HG02642 (cell line): ENCODE measurements around the gene XYLT1.
"Not testable (repeated sequence)": the region's sequence is repeated elsewhere in the genome, so short reads cannot be mapped to it uniquely, and the experiment has no call there.

Source experiments
- ATAC-seq: cut with Tn5 transposase; IDR thresholded peaks from one replicate; pipeline ENCODE4 v1.9.1; 2021; ENCODE audit warnings: mild to moderate bottlenecking; ENCODE audit not compliant: unreplicated experiment, poor library complexity

The XYLT1 gene, protein sequence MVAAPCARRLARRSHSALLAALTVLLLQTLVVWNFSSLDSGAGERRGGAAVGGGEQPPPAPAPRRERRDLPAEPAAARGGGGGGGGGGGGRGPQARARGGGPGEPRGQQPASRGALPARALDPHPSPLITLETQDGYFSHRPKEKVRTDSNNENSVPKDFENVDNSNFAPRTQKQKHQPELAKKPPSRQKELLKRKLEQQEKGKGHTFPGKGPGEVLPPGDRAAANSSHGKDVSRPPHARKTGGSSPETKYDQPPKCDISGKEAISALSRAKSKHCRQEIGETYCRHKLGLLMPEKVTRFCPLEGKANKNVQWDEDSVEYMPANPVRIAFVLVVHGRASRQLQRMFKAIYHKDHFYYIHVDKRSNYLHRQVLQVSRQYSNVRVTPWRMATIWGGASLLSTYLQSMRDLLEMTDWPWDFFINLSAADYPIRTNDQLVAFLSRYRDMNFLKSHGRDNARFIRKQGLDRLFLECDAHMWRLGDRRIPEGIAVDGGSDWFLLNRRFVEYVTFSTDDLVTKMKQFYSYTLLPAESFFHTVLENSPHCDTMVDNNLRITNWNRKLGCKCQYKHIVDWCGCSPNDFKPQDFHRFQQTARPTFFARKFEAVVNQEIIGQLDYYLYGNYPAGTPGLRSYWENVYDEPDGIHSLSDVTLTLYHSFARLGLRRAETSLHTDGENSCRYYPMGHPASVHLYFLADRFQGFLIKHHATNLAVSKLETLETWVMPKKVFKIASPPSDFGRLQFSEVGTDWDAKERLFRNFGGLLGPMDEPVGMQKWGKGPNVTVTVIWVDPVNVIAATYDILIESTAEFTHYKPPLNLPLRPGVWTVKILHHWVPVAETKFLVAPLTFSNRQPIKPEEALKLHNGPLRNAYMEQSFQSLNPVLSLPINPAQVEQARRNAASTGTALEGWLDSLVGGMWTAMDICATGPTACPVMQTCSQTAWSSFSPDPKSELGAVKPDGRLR

DNA sequence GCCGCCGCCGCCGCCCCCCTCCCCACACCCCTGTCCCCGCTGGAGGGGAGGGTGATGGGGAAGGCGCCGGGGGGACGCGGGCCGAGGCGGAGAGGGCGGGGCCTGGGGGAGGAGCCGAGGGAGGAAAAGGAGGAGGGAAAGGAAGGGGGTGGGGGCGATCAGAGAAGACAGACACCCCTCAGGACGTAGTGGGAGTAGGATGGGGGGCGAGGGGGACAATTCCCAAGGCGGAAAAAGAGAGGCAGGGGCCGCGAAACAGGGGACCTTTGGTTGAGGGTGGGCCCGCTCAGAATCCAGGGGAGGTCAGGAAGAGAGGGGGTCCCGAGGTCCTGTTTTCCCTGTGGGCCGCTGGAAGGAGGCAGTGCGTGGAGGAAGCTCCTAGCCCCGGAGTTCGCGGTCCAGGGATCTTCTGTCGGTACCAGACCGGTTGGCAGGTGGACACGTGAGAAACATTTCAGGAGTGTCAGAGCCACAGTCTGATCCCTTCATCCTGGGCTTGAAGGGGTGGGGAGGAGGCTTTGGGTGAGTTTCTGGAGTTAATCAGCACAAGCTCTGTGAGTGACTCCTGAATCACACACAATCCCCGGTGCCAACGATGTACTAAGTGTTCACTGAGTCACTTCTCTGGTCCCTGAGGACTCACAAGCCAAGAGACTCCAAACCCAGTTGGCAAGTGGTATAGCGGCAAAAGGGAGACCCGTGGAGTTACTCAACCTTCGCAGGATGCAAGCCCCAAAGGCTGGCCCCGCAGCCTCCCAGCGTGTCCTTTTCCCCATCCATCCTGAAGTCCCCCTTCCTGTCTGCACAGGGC lies at the start of gene XYLT1:
TSS of gene XYLT1 (minus strand) at position 53 of the 811 bp plus-strand sequence. CDS start 164 bp downstream, outside the sequence.
- ATAC-seq = no peak

DNA sequence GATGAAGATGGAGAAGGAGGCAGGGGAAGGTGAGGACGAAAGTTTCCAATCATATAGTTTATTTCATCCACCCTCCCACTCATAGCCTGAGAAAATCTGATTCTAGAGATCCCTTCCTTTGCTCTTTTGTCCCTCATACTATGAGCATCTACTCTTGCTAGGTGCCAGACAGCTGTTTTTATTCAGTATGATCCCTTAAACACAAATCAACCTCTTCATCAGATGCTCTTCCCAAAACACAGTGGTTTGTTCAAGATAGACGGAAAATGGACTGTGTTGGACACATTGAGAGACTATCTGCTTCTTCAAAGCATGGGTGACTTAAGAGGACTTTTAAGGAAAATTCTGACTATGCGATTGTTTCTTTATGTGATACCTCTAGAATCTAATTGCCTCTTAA lies 49.4 kb upstream of the XYLT1 start:
- no peak for ATAC-seq

- ATAC-seq = no peak
Measured at GRCh38 chr16:17519101-17519955, 48.6 kb upstream of the XYLT1 start.

DNA sequence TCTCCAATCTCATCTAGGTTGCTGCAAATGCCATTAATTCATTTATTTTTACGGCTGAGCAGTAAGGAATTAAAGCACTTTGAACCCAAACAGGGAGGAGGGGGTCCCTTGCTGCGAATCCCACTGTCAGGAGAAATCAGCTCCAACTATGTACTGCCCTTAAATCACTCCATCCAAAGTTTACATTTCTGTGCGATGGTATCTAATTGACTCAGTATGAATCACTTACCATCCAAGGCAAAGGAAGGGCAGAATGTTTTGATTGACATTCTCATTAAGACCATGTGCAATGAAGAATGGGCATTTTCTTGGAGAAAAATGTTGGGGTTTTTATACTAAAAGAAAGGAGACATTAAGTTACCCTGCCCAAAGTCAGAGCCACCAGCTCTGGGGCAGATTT lies 47.7 kb upstream of the XYLT1 start:
- ATAC-seq = no peak

DNA sequence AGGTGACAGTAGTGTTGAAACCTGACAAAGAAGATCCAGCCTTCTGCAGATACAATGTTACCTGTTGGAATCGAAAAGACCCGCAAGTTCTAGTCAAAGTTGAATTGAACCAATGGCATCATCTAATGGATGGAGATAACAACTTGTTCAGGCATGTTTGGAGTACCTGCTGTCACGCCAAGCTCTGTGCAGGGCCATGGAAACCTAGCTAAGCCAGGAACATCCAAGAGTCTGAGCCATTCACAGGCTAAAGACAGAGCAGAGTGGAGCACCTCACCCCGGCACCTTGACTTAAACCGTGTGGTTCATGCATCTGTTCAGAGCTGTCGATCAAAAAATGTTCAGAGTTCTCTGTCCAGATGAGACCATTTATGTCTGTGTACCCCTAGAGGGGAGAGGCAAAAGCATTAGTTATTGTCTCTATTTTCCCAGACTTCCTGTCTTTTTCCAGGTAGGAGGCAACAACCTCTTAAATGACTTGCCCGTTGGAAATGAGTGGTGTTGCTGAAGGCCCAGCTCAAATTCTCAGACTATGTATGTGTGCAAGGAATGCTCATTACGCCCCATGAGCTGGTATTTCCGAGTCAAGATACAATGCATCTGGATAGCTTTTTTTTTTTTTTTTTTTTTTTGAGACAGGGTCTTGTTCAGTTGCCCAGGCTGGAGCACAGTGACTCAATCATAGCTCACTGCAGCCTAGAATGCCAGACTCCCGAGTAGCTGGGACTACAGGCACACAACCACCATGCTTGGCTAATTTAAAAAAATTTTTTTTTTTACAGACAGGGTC lies 44.9 kb upstream of the XYLT1 start:
- no peak for ATAC-seq

DNA sequence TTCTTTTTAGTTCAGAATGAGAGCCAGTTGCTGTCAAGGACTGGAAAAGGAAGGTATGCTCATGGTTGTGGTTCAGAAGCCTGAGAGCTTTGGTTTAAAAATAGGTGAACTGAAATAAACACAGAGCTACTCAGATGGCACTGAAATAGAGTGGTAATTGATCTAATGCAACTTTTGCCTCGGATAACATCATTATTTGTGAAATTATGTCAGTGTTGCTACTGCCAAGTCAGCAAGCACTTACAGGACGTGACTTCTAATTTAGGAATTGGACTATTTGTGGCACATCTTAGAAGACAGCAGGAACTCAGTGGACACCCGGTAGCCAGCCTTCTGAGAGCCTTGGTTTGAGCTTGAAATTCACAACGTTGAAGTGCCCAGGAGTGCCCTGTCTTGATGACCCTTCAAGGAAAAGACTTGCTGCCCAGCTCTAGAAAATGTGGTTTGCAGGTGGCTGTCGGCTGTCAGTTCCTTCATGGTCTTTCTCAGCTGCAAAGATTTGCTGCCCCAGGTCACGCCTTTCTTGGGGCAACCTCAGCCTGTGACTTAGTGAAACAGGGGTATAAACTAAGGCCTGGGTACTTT lies 42.0 kb upstream of the XYLT1 start:
- no peak for ATAC-seq

- ATAC-seq = no peak
Measured at GRCh38 chr16:17511340-17511739, 40.6 kb upstream of the XYLT1 start.

GRCh38 chr16:17510567-17510966 lies 39.8 kb upstream of the XYLT1 start:
- ATAC-seq = no peak

DNA sequence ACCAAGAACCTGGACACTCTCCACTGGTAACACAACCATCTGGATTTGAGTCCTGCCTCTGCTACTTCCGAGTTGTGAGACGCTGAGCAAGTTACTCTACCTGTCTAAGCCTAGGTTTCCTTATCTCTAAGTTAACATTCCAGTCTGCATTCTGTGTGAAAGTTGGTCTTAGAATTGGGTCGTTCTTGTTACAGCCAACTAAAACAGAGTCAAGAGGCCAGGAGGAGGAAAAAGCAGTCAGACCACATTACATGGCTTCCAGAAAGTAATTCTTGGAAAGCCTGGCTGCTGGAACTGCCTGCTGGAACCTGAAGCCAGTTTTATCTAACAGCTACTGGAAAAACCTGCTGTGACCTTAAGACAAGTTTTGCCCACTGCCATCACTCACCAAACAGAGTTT lies 38.4 kb upstream of the XYLT1 start:
- ATAC-seq = no peak

GRCh38 chr16:17508303-17508702 lies 37.5 kb upstream of the XYLT1 start:
- ATAC-seq = no peak

GRCh38 chr16:17507516-17507915 lies 36.8 kb upstream of the XYLT1 start:
- not testable (repeated sequence) for ATAC-seq

DNA sequence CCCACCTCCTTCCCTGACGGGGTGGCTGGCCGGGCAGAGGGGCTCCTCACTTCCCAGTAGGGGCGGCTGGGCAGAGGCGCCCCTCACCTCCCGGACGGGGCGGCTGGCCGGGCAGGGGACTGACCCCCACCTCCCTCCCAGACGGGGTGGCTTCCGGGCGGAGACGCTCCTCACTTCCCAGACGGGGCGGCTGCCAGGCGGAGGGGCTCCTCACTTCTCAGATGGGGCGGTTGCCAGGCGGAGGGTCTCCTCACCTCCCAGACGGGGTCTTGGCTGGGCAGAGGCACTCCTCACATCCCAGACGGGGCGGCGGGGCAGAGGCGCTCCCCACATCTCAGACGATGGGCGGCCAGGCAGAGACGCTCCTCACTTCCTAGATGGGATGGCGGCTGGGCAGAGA lies 35.1 kb upstream of the XYLT1 start:
- ATAC-seq = not testable (repeated sequence)

- no peak for ATAC-seq
Measured at GRCh38 chr16:17504050-17504449, 33.3 kb upstream of the XYLT1 start.

- no peak for ATAC-seq
Measured at GRCh38 chr16:17503331-17503730, 32.6 kb upstream of the XYLT1 start.

DNA sequence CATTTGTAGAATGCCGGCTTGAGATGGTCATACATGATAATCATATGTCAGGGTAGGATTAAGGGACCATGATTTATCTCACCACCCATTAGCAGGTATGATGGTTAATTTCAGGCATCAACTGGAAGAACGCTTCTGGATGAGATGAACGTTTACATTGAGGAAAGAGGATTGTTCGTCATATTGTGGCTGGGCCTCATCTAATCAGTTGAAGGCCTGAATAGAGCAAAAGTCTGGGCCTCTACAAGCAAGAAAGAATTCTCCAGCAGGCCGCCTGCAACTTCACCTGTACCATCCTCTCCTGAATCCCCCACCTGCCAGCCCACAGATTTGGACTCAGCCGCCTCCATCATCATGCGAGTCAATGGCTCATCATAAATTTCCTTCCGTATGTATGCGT lies 30.6 kb upstream of the XYLT1 start:
- ATAC-seq = no peak

DNA sequence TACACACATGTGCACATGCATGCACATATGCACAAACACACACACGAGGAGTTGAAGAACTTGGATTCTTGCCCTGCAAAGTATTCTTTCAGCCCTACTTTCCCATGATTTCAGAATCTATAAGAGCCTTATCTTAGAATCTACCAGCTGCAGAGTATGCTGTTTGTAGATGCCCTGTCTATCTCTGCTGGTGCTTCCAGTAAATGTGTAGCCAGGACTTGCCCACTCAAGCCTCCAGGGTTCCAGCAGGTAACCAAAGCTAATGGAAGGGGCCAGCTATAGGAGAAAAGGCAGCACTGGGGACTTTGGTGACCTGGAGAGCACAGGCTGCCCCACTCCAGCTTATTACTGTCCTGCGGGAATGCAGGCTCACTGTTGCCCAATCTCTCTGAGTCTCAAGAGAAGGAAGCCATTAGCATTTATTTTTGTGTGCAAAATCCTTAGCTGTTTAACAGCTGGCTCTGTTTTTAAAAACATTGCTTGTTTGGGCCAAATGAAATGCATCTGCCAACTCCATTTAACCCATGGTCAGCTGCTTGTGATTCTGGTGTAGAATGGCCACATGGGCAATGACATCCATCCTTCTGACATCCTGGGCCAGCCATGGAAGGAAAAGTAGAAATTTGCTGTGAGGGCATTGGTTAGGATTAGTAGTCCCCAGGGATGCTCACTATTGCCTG lies 28.6 kb upstream of the XYLT1 start:
- no peak for ATAC-seq

DNA sequence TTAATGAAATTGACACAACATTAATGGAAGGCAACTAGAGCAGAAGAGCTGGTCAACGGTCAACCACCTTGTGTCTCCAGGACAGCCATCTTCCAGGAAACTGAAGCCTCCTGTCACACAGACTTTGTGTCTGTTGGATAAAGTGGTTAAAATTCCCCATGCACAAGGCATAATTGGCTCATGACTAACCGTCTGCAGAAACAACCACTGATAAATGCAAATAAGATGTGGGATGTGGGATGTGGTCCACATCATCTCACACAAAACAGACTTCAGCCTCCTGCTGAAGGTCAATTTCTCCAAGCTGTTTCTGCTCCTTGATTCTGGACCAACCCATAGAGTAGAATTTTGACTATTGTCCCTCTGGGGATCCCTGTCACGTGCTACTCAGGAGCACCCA lies 26.9 kb upstream of the XYLT1 start:
- no peak for ATAC-seq

- no peak for ATAC-seq
Measured at GRCh38 chr16:17496891-17497290, 26.1 kb upstream of the XYLT1 start.
